ENCODE results near the gene MACO1.
"Not testable (repeated sequence)": the region's sequence is repeated elsewhere in the genome, so short reads cannot be mapped to it uniquely, and the experiment has no call there.

MACO1 gene

GRCh38 chr1:25458541-25459298 is 28.0 kb downstream of the MACO1 start:
- no peak for DNase-seq

DNA sequence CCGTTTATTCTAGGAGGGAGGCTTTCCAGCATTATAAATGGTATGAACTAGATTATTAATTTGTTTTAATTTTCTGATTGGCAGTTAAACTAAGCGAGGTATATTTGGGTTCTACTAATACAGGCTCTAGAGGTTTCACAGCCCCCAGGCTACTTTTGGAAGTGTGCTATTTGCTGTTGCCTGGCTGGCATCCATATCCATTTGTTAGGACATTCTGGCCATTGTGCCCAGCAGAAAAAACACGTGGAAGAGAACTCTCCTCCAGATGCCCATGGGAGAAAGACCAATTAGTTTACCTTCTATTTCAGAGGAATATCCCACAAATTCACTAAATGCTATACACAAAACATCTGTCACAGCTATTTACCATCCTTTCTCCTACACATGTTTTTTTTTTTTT is 29.3 kb downstream of the MACO1 start:
- no peak for DNase-seq

GRCh38 chr1:25460816-25461215 is 30.1 kb downstream of the MACO1 start:
- DNase-seq = not testable (repeated sequence)

- no peak for DNase-seq
Observed at GRCh38 chr1:25461849-25462248, 31.2 kb downstream of the MACO1 start.

- no peak for DNase-seq
Observed at GRCh38 chr1:25462732-25463131, 32.0 kb downstream of the MACO1 start.

DNA sequence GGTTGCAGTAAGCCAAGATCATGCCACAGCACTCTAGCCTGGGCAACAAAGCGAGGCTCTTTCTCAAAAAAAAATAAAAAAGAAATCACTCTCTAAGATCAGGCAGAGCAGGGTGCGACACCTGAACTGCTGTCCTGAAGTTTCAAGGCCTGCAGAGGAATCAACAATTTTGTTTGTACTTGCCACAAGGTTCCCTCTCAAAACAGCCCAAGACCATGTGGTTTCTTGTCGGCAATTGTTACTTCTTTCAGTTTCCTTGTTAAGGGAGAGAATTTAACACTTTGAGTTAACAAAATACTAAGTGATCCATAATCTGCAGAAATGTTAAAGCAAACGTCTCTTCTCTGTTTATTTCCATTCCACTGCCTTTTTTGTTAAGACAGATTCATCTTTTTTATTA is 36.5 kb downstream of the MACO1 start:
- no peak for DNase-seq

DNA sequence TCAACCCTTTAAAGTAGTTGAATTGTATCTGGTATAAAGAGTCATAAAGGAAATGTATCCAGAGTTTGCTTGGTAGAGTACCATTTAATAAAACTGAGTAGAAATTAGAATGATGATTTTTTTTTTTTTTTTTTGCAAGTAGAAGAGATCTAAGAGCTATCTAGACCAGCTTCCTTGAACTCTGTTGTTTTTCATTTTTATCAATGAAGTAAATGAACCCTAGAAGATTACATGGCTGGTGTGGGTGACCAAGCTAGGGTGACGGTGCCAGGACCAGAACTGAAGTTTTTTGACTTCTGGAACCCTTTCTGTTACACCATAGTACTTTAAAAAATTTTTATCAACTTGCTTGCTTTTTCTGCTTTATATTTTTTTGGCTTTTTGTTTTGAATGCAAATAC is 36.9 kb downstream of the MACO1 start:
- DNase-seq = no peak

DNA sequence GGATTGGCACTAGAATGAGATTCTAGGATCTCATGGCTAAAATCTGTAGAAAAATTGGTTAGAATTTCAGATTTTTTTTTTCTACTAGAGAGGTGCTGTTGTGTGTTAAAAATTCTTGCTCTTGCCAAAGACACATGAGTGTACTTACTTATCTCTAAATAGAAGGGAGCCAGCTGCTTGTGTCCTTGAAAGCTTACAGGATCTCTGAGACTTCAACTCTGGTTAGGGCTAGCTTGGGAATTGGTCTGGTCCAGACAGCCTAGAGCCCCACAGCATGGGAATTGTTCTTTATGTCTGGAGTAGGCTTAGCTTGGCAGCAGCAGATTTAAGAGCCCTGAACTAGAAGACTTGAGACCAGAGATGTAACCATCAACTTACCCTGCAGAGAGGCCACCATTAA is 37.3 kb downstream of the MACO1 start:
- DNase-seq = no peak

- DNase-seq = no peak
Observed at GRCh38 chr1:25469177-25469576, 38.5 kb downstream of the MACO1 start.

DNA sequence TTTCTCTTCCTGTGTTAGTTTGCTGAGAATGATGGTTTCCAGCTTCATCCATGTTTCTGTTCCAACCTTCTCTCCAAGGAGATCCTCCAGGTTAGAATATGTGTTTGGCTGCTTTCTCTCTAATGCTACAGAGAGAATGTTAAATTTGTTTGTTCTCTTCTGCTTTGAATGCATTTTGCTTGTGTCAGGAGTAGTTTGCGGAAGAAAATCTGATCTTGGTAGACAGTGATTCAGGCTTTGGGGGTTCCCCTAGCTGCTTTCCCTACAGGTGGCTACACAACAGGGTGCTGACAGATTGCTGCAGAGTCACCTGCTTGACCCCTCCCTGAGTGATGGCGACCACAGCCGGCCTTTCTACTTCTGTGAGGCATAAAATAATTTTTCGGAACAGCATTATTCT is 41.8 kb downstream of the MACO1 start:
- DNase-seq = no peak

GRCh38 chr1:25473653-25474225 is 43.0 kb downstream of the MACO1 start:
- no peak for DNase-seq

- no peak for DNase-seq
Observed at GRCh38 chr1:25474439-25475047, 43.8 kb downstream of the MACO1 start.

DNA sequence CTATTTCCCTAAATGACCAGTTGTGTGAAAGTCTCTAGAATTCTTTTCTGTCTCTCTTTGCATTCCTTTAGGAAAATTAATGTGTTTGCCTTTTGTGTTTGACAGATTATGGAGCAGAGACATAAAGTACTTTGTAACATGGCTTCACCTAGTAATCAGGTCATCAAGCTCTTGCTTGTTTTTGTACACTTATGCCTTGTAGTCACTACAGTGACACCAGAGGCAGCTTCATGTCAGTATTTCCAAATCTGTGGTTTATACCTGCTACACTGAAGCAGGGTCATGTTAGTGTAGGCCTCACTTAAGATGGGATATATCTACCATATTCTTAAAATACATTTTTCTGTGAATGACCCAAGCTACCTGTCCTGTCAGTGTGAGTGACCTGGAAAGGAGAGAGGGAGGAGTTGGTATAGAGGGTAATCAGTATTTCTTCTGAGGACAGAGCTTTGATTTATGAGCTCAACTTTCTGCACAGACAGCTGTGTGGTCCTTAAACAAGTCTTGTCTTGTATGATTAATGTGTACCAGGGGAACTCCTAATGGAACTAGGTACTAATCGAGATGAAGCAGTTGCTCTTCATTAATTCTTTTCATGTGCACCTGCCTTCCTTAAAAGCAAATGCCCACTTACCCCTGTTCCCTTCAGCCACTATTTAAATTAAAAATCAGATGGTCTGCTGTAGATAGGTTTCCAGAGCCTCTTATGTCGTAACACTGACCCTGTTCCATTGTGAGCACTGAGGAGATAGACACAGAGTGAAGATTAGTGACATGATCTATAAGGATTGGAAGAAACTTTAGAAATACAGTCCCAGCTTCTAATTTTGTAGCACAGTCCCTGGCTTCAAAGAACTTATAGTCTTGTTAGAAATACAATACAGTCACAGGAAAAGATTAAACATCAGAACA is 45.7 kb downstream of the MACO1 start:
- peak; percentile 81 for DNase-seq

GRCh38 chr1:25477448-25478034 is 46.8 kb downstream of the MACO1 start:
- DNase-seq = no peak

GRCh38 chr1:25478633-25479032 is 47.9 kb downstream of the MACO1 start:
- no peak for DNase-seq

DNA sequence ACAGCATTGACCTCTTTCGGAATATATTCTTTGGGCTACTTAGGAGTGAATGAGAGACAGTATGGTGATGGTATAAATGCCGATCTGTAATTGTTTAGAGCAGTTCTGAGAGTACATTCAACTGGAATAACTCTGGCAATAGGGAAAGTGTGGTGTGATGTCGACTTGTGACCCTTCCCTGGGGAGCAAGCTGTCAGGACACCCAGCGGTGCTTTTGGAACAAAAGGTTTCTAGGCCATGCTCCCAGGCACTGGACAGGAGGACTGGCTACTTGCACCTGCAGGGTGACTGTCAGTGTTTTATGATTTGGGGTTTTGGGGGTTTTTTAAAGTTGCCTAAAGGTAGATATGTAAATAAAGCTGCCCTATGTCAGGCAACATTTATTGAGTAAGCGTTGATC is 50.9 kb downstream of the MACO1 start:
- DNase-seq = no peak

DNA sequence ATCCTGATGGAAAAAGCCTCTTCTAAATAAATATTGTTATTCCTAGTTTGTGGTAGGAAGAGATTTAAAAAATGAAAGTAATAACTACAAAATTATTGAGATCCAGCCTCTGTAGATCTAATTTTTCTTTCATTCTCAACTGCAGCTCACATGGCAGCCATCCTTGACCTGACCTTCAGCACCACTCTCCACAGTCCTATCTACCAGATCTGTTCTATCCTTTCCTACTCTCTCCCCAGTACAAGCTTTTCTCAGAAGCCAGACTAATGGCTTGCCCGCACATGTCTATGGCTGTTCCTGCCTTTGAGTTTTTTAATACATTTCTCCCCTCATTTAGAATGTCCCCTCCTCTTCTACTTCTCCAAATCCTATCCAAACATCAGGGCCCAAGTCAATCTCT is 51.5 kb downstream of the MACO1 start:
- no peak for DNase-seq

GRCh38 chr1:25484096-25484495 is 53.4 kb downstream of the MACO1 start:
- DNase-seq = no peak

DNA sequence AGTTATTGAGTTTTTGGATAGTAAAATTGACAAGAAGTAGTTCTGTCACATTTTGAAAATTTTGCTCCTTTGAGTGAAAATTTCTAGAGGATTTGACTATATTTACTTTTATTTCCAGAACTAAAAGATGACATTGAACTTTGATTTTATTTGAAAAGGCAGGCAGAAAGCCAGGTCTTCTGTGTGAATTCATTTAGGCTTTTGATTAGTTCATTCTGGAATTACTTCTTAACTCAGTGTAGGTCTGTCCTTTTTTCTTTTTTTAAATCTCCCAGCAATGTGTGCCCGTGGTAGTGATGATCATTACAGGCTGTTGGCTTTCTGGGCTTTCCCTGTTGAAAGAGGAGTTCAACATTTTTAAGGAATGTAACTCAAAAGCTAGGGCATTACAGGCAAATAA is 53.8 kb downstream of the MACO1 start:
- DNase-seq = no peak

DNA sequence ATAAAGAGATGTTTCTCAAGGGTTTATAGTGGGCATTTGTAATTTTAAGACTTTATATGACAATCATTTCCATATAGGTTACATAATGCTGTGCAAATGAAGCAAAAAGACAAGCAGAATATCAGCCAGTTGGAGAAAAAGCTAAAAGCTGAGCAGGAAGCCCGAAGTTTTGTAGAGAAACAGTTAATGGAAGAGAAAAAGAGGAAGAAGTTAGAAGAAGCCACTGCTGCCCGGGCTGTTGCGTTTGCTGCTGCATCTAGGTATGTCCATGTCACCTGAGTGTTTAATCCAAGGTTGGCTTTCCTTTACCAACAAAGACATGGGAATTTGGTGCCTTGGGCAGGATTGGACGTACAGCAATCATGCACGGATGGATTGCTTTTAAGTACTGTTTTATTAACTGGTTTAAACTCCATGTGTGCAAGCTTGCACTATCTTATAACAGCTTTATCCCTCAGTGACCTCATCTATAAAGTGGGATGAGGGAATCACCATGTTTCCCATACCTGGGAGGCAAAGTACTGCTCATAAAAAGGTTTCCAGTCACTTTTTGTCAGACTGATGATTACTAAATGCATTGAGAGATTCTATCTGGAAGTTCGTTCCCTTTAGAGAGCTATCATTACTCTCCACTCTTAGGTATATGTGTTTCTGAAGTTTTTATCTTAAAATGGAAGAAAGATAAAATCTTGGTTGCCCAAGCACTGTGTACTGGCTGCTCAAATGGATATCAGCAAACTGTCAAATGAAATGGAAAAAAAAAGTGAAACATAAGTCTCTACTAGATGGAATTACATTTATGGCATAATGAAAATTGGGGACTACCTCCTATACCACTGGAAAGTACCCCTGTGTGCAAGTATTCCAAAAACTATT is 55.1 kb downstream of the MACO1 start:
- DNase-seq = no peak

- no peak for DNase-seq
Observed at GRCh38 chr1:25486602-25487001, 55.9 kb downstream of the MACO1 start.

- DNase-seq = no peak
Observed at GRCh38 chr1:25487628-25488027, 56.9 kb downstream of the MACO1 start.
